BJ (cell line): ENCODE results near the gene PRSS1. TPM values are rescaled to one million over a fixed set of nuclear protein-coding genes. Genes with fewer than 3 reads are reported as not detected.

Experiments used
- CTCF ChIA-PET: fragments of 350-600 bp; formaldehyde crosslinking; extraction: SDS; loops from one replicate; lab custom pipeline; 2021; ENCODE audit warnings: antibody characterized with exemption, inconsistent platforms; lab: Yijun Ruan, JAX
- POLR2A ChIA-PET: fragments of 300-600 bp; sonication (Branson Sonifier 250); formaldehyde crosslinking; extraction: SDS; loops from one replicate; lab custom pipeline; 2021; ENCODE audit warnings: antibody characterized with exemption; lab: Charles Lee
- DNase-seq: peaks from one replicate; pipeline ENCODE4 v3.0.0-alpha.2; 2011; ENCODE audit warnings: low read depth
- H3K27me3 ChIP-seq: 2 replicates; pipeline ENCODE4 v1.6.0; 2011; ENCODE audit warnings: low read length; ENCODE audit not compliant: control insufficient read depth, insufficient read depth
- H3K36me3 ChIP-seq: 2 replicates; pipeline ENCODE4 v1.5.1; 2011; ENCODE audit warnings: low read length; ENCODE audit not compliant: control insufficient read depth, insufficient read depth
- H3K4me3 ChIP-seq: 2 replicates; pipeline ENCODE4 v1.5.1; 2011; ENCODE audit warnings: low read depth, mild to moderate bottlenecking, control low read depth, low read length
- polyA plus RNA-seq: library from polyadenylated mRNA; depleted of rRNA; stranded (reverse); fragments of >200 nt; gene quantifications from 2 replicates; pipeline ENCODE4 v1.2.3, GENCODE V29; 2011; rRNA removed
- small RNA-seq: library from RNA; depleted of rRNA; stranded (forward); fragments of <200 nt; gene quantifications from one replicate; pipeline ENCODE3, GENCODE V24; 2012; ENCODE audit warnings: low replicate concordance, low read depth; ENCODE audit not compliant: insufficient read length
- TF ChIP-seq, protein P1 (sequence below): IDR thresholded peaks from 2 replicates; pipeline ENCODE4 v1.5.1; 2011; ENCODE audit warnings: low read depth, mild to moderate bottlenecking, control low read depth, inconsistent platforms, low read length, moderate library complexity; ENCODE audit not compliant: insufficient read depth

Gene PRSS1
- polyA plus RNA-seq, 1 experiment = not detected

DNA sequence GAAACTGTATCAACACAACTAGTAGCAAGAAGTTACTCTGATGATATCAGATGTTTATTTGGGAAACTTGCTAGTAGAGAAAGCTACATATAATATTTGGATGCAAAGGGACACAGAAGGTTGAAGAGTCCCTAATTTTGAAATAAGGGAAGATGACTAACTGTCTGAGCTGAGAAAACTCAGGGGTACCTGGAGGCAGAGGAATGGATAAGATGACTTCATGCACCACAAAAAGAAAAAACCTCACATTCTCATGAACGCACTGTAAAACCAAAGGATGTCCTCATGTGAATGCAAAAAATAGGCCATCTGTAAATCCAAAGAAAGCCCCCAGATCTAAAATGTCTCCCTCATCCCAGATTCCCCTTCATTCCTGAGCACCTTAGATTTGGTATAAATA is 50.8 kb downstream of the PRSS1 start:
- H3K4me3 ChIP-seq = no peak overlapping the region
- peaks cover 33% of the 10 kb centered on the region for H3K27me3 ChIP-seq
- no peaks in the 10 kb centered on the region for H3K36me3 ChIP-seq
- TF ChIP-seq, protein P1, sequence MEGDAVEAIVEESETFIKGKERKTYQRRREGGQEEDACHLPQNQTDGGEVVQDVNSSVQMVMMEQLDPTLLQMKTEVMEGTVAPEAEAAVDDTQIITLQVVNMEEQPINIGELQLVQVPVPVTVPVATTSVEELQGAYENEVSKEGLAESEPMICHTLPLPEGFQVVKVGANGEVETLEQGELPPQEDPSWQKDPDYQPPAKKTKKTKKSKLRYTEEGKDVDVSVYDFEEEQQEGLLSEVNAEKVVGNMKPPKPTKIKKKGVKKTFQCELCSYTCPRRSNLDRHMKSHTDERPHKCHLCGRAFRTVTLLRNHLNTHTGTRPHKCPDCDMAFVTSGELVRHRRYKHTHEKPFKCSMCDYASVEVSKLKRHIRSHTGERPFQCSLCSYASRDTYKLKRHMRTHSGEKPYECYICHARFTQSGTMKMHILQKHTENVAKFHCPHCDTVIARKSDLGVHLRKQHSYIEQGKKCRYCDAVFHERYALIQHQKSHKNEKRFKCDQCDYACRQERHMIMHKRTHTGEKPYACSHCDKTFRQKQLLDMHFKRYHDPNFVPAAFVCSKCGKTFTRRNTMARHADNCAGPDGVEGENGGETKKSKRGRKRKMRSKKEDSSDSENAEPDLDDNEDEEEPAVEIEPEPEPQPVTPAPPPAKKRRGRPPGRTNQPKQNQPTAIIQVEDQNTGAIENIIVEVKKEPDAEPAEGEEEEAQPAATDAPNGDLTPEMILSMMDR = no peak
- POLR2A ChIA-PET = no interaction called here
- CTCF ChIA-PET = interaction anchor here (5.0 kb wide), 1 partner anchor 12 kb away, joined by 25 read pairs; no protein-coding TSS in a partner anchor
- no peak for DNase-seq

DNA sequence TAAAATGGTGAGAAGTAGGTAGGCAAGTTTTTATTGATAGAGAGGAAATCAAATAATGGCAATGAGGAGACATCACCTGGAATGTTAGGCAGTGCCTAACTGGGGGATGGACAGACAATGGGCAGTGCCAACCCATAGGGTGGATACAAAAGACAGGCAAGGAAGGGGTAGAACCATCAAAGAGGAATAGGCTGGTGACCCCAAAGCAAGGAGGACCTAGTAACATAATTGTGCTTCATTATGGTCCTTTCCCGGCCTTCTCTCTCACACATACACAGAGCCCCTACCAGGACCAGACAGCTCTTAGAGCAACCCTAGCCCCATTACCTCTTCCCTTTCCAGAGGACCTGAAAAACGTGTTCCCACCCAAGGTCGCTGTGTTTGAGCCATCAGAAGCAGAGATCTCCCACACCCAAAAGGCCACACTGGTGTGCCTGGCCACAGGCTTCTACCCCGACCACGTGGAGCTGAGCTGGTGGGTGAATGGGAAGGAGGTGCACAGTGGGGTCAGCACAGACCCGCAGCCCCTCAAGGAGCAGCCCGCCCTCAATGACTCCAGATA is 51.5 kb downstream of the PRSS1 start:
- CTCF ChIA-PET = no interaction called here
- POLR2A ChIA-PET = no interaction called here
- H3K27me3 ChIP-seq = peaks cover 33% of the 10 kb centered on the region
- no peaks in the 10 kb centered on the region for H3K36me3 ChIP-seq
- no peak overlapping the region for H3K4me3 ChIP-seq
- no peak for DNase-seq
- TF ChIP-seq, protein P1 = no peak

DNA sequence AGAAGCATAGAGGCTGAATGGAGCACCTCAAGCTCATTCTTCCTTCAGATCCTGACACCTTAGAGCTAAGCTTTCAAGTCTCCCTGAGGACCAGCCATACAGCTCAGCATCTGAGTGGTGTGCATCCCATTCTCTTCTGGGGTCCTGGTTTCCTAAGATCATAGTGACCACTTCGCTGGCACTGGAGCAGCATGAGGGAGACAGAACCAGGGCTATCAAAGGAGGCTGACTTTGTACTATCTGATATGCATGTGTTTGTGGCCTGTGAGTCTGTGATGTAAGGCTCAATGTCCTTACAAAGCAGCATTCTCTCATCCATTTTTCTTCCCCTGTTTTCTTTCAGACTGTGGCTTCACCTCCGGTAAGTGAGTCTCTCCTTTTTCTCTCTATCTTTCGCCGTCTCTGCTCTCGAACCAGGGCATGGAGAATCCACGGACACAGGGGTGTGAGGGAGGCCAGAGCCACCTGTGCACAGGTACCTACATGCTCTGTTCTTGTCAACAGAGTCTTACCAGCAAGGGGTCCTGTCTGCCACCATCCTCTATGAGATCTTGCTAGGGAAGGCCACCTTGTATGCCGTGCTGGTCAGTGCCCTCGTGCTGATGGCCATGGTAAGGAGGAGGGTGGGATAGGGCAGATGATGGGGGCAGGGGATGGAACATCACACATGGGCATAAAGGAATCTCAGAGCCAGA is 52.5 kb downstream of the PRSS1 start:
- Histone ChIP-seq H3K36me3 (no peaks in the 10 kb centered on the region), H3K27me3 (peaks cover 23% of the 10 kb centered on the region), H3K4me3 (no peak overlapping the region)
- POLR2A ChIA-PET = no interaction called here
- TF ChIP-seq, protein P1 = no peak
- no peak for DNase-seq
- CTCF ChIA-PET = no interaction called here

DNA sequence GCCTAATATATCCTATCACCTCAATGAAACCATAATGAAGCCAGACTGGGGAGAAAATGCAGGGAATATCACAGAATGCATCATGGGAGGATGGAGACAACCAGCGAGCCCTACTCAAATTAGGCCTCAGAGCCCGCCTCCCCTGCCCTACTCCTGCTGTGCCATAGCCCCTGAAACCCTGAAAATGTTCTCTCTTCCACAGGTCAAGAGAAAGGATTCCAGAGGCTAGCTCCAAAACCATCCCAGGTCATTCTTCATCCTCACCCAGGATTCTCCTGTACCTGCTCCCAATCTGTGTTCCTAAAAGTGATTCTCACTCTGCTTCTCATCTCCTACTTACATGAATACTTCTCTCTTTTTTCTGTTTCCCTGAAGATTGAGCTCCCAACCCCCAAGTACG is 53.0 kb downstream of the PRSS1 start:
- H3K36me3 ChIP-seq = no peaks in the 10 kb centered on the region
- no peak for DNase-seq
- ChIA-PET CTCF (interaction anchor here (0.7 kb wide), 1 partner anchor 285 kb away, joined by 3 read pairs; no protein-coding TSS in a partner anchor), POLR2A (no interaction called here)
- TF ChIP-seq, protein P1 = no peak
- no peak overlapping the region for H3K4me3 ChIP-seq
- H3K27me3 ChIP-seq = peaks cover 21% of the 10 kb centered on the region

Small RNAs within 50 kb of the gene (small RNA-seq; reads per million reads assigned to genes)
- gene TRBD1 (not detected), gene TRBJ1-1 (not detected), gene TRBJ1-2 (not detected), gene TRBJ1-3 (not detected), gene TRBJ1-4 (not detected), gene TRBJ1-5 (not detected), gene TRBJ1-6 (not detected), gene TRBJ2-1 (not detected), gene TRBJ2-2 (not detected), gene TRBJ2-2P (not detected), gene TRBJ2-3 (not detected), gene TRBJ2-4 (not detected), gene TRBJ2-5 (not detected), gene TRBJ2-6 (not detected), gene TRBJ2-7 (not detected)

Other genes with a start within 250 kb of the PRSS1 start
- not detected in 2 replicates for gene PRSS2, start 21.5 kb downstream of the PRSS1 start, polyA plus RNA-seq
- gene EPHB6, start 105.6 kb downstream of the PRSS1 start, polyA plus RNA-seq = 4.5 and 7.1 TPM in 2 replicates
- not detected in 2 replicates for gene TRPV6, start 136.3 kb downstream of the PRSS1 start, polyA plus RNA-seq
- 0.04 TPM in 1 of 2 replicates, not detected in the other for gene TRPV5, start 184.3 kb downstream of the PRSS1 start, polyA plus RNA-seq
- gene LLCFC1, start 190.0 kb downstream of the PRSS1 start, polyA plus RNA-seq = not detected in 2 replicates
- 0.17 and 0.31 TPM in 2 replicates for gene KEL, start 212.9 kb downstream of the PRSS1 start, polyA plus RNA-seq